Measurements from ENCODE around the gene PRR35.

PRR35 gene

GRCh38 chr16:591892-592517 lies 31.8 kb downstream of the PRR35 start:
- Histone ChIP-seq H3K4me2 (ENCODE audit: low read length) (no peak overlapping the region), H3K27ac (ENCODE audit: low read depth, low read length, poor library complexity, severe bottlenecking) (no peak overlapping the region)

GRCh38 chr16:592518-593306 lies 32.5 kb downstream of the PRR35 start:
- Histone ChIP-seq H4K20me1 (ENCODE audit: insufficient read depth, low read length) (no peaks in the 10 kb centered on the region), H3F3A (ENCODE audit: insufficient read depth, low read length) (no peaks in the 10 kb centered on the region), H3K79me2 (ENCODE audit: insufficient read depth, low read length) (no peaks in the 10 kb centered on the region), H2AFZ (ENCODE audit: low read length) (no peak overlapping the region), H3K4me1 (ENCODE audit: insufficient read depth, low read length, severe bottlenecking) (peaks cover 32% of the 10 kb centered on the region), H3K4me2 (ENCODE audit: low read length) (no peak overlapping the region; the same call in 1 of the 2 replicates), H3K36me3 (ENCODE audit: insufficient read depth, low read length) (no peaks in the 10 kb centered on the region), H3K9ac (ENCODE audit: low read length) (no peak overlapping the region; the same call in 1 of the 2 replicates), H3K4me3 (ENCODE audit: low read depth, low read length, poor library complexity, severe bottlenecking) (no peak overlapping the region), H3K9me2 (ENCODE audit: low read depth, low read length) (no peaks in the 10 kb centered on the region), H3K27me3 (ENCODE audit: insufficient read depth, low read length) (no peaks in the 10 kb centered on the region), H3K27ac (ENCODE audit: low read depth, low read length, poor library complexity, severe bottlenecking) (peak overlapping the region; percentile 3), H3K9me3 (ENCODE audit: low read length) (no peaks in the 10 kb centered on the region)
- no peak for TF ChIP-seq CTCF (IDR thresholded peaks at IDR 0.05; ENCODE audit: low read length)
- TF ChIP-seq EZH2 (IDR thresholded peaks at IDR 0.05; ENCODE audit: borderline replicate concordance, low read length): no peak

More at GRCh38 chr16:591892-592517, 31.8 kb downstream of the PRR35 start:
- Histone ChIP-seq H3K36me3 (ENCODE audit: insufficient read depth, low read length) (no peaks in the 10 kb centered on the region), H3K9me3 (ENCODE audit: low read length) (no peaks in the 10 kb centered on the region), H3K9ac (ENCODE audit: low read length) (no peak overlapping the region; the same call in 1 of the 2 replicates), H3K4me1 (ENCODE audit: insufficient read depth, low read length, severe bottlenecking) (peaks cover 37% of the 10 kb centered on the region), H3K9me2 (ENCODE audit: low read depth, low read length) (no peaks in the 10 kb centered on the region), H3F3A (ENCODE audit: insufficient read depth, low read length) (no peaks in the 10 kb centered on the region), H3K27me3 (ENCODE audit: insufficient read depth, low read length) (no peaks in the 10 kb centered on the region), H4K20me1 (ENCODE audit: insufficient read depth, low read length) (no peaks in the 10 kb centered on the region), H3K4me3 (ENCODE audit: low read depth, low read length, poor library complexity, severe bottlenecking) (no peak overlapping the region), H2AFZ (ENCODE audit: low read length) (no peak overlapping the region), H3K79me2 (ENCODE audit: insufficient read depth, low read length) (no peaks in the 10 kb centered on the region)
- TF ChIP-seq EZH2 (IDR thresholded peaks at IDR 0.05; ENCODE audit: borderline replicate concordance, low read length): no peak

- no peaks in the 10 kb centered on the region for H3K79me2 ChIP-seq (ENCODE audit: insufficient read depth, low read length)
- no peak overlapping the region; the same call in 1 of the 2 replicates for H3K9ac ChIP-seq (ENCODE audit: low read length)
- peaks cover 27% of the 10 kb centered on the region for H3K4me1 ChIP-seq (ENCODE audit: insufficient read depth, low read length, severe bottlenecking)
- no peaks in the 10 kb centered on the region for H3K9me3 ChIP-seq (ENCODE audit: low read length)
- H3K4me3 ChIP-seq (ENCODE audit: low read depth, low read length, poor library complexity, severe bottlenecking): no peak overlapping the region
- H3K36me3 ChIP-seq (ENCODE audit: insufficient read depth, low read length): no peaks in the 10 kb centered on the region
- H3K4me2 ChIP-seq (ENCODE audit: low read length): no peak overlapping the region; the same call in 1 of the 2 replicates
- TF ChIP-seq CTCF (IDR thresholded peaks at IDR 0.05; ENCODE audit: low read length) (no peak), EZH2 (IDR thresholded peaks at IDR 0.05; ENCODE audit: borderline replicate concordance, low read length) (no peak)
- no peaks in the 10 kb centered on the region for H3F3A ChIP-seq (ENCODE audit: insufficient read depth, low read length)
- no peaks in the 10 kb centered on the region for H3K9me2 ChIP-seq (ENCODE audit: low read depth, low read length)
- no peaks in the 10 kb centered on the region for H3K27me3 ChIP-seq (ENCODE audit: insufficient read depth, low read length)
- no peaks in the 10 kb centered on the region for H4K20me1 ChIP-seq (ENCODE audit: insufficient read depth, low read length)
- H3K27ac ChIP-seq (ENCODE audit: low read depth, low read length, poor library complexity, severe bottlenecking): peak overlapping the region; percentile 3
- H2AFZ ChIP-seq (ENCODE audit: low read length): no peak overlapping the region
These were observed 33.2 kb downstream of the PRR35 start for GRCh38 chr16:593406-593805.

All from OCI-LY1 (cell line).